A673 (cell line): ENCODE measurements around the gene PRICKLE1.

Source experiments
- EZH2 ChIP-seq: fragments of 200-600 bp; sonication (generic); IDR thresholded peaks from 2 replicates; pipeline ENCODE4 v1.6.1; 2017; ENCODE audit warnings: borderline replicate concordance, low read depth, mild to moderate bottlenecking, mixed read lengths, antibody characterized with exemption, low read length; ENCODE audit not compliant: poor library complexity, severe bottlenecking
- TF ChIP-seq, protein P1 (sequence below): fragments of 300-800, 200-600 bp; sonication (generic); conservative IDR thresholded peaks from 2 replicates; pipeline ENCODE4 v1.5.1; 2017; ENCODE audit warnings: low read depth, mild to moderate bottlenecking, antibody characterized with exemption, low read length, moderate library complexity, mixed read lengths

DNA sequence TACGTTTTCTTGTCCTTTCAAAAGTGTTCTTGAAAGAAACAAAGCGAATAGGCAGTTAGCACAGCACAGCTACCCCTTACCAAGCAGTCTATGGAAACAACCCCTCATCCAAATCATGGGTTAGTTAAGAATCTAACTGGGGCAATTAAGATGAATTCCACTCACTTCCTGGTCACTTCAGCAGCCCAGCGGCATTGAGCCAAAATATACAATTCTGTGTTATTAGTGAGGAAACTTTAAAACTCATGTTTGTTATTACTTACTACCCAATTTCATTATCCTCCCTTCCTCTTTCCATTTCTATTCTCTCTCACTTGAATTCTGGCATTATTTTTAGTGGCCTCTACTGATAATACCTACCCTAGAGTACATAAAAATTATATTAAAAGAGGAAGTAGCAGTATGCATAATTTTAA is 142.2 kb downstream of the PRICKLE1 start:
- no peak for TF ChIP-seq EZH2
- TF ChIP-seq, protein P1, sequence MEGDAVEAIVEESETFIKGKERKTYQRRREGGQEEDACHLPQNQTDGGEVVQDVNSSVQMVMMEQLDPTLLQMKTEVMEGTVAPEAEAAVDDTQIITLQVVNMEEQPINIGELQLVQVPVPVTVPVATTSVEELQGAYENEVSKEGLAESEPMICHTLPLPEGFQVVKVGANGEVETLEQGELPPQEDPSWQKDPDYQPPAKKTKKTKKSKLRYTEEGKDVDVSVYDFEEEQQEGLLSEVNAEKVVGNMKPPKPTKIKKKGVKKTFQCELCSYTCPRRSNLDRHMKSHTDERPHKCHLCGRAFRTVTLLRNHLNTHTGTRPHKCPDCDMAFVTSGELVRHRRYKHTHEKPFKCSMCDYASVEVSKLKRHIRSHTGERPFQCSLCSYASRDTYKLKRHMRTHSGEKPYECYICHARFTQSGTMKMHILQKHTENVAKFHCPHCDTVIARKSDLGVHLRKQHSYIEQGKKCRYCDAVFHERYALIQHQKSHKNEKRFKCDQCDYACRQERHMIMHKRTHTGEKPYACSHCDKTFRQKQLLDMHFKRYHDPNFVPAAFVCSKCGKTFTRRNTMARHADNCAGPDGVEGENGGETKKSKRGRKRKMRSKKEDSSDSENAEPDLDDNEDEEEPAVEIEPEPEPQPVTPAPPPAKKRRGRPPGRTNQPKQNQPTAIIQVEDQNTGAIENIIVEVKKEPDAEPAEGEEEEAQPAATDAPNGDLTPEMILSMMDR = no peak
